Neural cell (in vitro differentiated cells): ENCODE results near the gene ATP9B.

Experiments
- EP300 ChIP-seq: fragments of 450-650 bp; conservative IDR thresholded peaks from 2 replicates; pipeline ENCODE4 v1.6.1; 2014; ENCODE audit warnings: antibody characterized with exemption, mild to moderate bottlenecking, moderate library complexity; ENCODE audit not compliant: poor library complexity, severe bottlenecking
- EZH2 ChIP-seq: fragments of 200-600, 300-800 bp; shearing (Covaris generic), sonication (generic); IDR thresholded peaks from 2 replicates; pipeline ENCODE4 v1.6.1; 2014; ENCODE audit warnings: antibody characterized with exemption, low read length, borderline replicate concordance, mild to moderate bottlenecking; ENCODE audit not compliant: insufficient read depth, poor library complexity, severe bottlenecking
- MXI1 ChIP-seq: fragments of 450-650 bp; conservative IDR thresholded peaks from 2 replicates; pipeline ENCODE4 v1.6.1; 2014; ENCODE audit warnings: antibody characterized with exemption, mild to moderate bottlenecking; ENCODE audit not compliant: poor library complexity, severe bottlenecking
- POLR2AphosphoS5 ChIP-seq: IDR thresholded peaks from 2 replicates; pipeline ENCODE4 v1.6.1; 2012
- RAD21 ChIP-seq: fragments of 450-650 bp; conservative IDR thresholded peaks from 2 replicates; pipeline ENCODE4 v1.6.1; 2014; ENCODE audit warnings: antibody characterized with exemption, mild to moderate bottlenecking, moderate library complexity
- REST ChIP-seq: IDR thresholded peaks from 2 replicates; pipeline ENCODE4 v1.6.1; 2012; ENCODE audit warnings: borderline replicate concordance
- SMC3 ChIP-seq: fragments of 450-650 bp; conservative IDR thresholded peaks from 2 replicates; pipeline ENCODE4 v1.6.1; 2014; ENCODE audit warnings: antibody characterized with exemption, mild to moderate bottlenecking, moderate library complexity; ENCODE audit not compliant: poor library complexity
- TAF1 ChIP-seq: IDR thresholded peaks from 2 replicates; pipeline ENCODE4 v1.6.1; 2012; ENCODE audit warnings: low read depth
- TF ChIP-seq, protein P1 (sequence below): fragments of 450-650 bp; IDR thresholded peaks from 2 replicates; pipeline ENCODE4 v1.5.1; 2014; ENCODE audit warnings: antibody characterized with exemption, mild to moderate bottlenecking, moderate library complexity; ENCODE audit not compliant: poor library complexity, severe bottlenecking

DNA sequence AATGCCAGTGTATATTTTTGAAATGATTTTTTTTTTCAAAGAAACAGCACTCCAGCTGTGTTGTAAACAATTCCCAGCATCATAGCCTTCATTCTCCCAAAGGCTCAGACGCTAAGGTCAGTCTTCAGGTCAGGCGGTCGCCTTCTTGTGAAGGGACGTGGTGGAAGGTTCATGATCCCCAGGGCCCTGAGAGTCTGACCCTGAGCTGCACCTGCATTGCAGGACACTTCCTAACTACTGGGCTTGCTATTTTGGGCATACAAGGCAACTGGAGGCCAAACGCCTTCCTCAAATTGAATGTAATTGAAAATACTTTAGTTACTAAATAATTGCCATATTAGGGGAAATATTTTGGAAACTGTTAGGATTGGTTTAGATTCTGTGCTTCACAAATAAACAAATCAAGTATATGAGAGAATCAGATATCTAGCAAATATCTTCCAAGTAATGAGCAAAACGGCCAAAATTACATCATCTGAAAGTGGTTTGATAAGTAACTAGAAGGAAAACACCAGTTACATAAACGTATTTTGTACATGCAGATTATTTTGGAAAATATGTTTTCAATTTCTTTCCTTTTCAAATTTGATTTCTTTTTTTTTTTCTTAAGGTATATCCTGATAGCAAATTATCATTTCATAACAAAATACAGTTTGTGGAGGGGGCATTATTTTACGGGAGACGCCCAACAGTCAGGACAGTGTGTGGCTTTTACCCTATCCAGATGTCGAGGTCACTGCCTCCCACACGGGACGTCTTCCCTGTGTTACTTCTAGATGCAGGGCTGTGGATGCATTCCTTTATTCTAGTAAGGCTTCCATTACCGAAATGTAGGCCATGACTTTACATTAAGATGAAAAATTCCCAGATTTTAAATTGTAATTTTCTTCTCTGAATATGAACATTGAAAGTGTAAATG is 136.0 kb downstream of the ATP9B start:
- TF ChIP-seq, protein P1, sequence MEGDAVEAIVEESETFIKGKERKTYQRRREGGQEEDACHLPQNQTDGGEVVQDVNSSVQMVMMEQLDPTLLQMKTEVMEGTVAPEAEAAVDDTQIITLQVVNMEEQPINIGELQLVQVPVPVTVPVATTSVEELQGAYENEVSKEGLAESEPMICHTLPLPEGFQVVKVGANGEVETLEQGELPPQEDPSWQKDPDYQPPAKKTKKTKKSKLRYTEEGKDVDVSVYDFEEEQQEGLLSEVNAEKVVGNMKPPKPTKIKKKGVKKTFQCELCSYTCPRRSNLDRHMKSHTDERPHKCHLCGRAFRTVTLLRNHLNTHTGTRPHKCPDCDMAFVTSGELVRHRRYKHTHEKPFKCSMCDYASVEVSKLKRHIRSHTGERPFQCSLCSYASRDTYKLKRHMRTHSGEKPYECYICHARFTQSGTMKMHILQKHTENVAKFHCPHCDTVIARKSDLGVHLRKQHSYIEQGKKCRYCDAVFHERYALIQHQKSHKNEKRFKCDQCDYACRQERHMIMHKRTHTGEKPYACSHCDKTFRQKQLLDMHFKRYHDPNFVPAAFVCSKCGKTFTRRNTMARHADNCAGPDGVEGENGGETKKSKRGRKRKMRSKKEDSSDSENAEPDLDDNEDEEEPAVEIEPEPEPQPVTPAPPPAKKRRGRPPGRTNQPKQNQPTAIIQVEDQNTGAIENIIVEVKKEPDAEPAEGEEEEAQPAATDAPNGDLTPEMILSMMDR, result no peak
- no peak for TF ChIP-seq EZH2
- no peak for TF ChIP-seq REST
- no peak for TF ChIP-seq EP300
- no peak for TF ChIP-seq RAD21
- TF ChIP-seq TAF1, result no peak
- no peak for TF ChIP-seq POLR2AphosphoS5
- TF ChIP-seq SMC3, result no peak
- TF ChIP-seq MXI1, result no peak
